VCaP (cell line): ENCODE measurements around the gene IL11RA.

Source experiments
- H3K27ac ChIP-seq: fragments of 450-650 bp; 2 replicates; pipeline ENCODE4 v1.5.1; 2017
- CTCF ChIP-seq: fragments of 450-650 bp; conservative IDR thresholded peaks from 2 replicates; pipeline ENCODE4 v1.5.1; 2017; ENCODE audit warnings: mild to moderate bottlenecking, moderate library complexity

IL11RA gene

GRCh38 chr9:34624475-34625185, 27.4 kb upstream of the IL11RA start:
- TF ChIP-seq CTCF: no peak
- no peak overlapping the region for H3K27ac ChIP-seq

- no peak for TF ChIP-seq CTCF
- H3K27ac ChIP-seq: no peak overlapping the region
Observed at GRCh38 chr9:34625186-34625486, 26.8 kb upstream of the IL11RA start.

GRCh38 chr9:34627716-34628655, 24.0 kb upstream of the IL11RA start:
- peak overlapping the region; percentile 34; the same call in 1 of the 2 replicates for H3K27ac ChIP-seq
- TF ChIP-seq CTCF: no peak

GRCh38 chr9:34628656-34629490, 23.1 kb upstream of the IL11RA start, which contains the start of gene ARID3C:
ARID3C (minus strand) TSS chr9:34629066; CDS start chr9:34628014, 1,052 bp downstream.
- peak within 1 kb of the TSS; percentile 34; the same call in 1 of the 2 replicates for H3K27ac ChIP-seq
- peak; percentile 26; the same call in 1 of the 2 replicates for TF ChIP-seq CTCF

GRCh38 chr9:34629491-34629808, 22.5 kb upstream of the IL11RA start:
- no peak overlapping the region for H3K27ac ChIP-seq
- no peak for TF ChIP-seq CTCF

GRCh38 chr9:34630402-34631154, 21.4 kb upstream of the IL11RA start:
- H3K27ac ChIP-seq: no peak overlapping the region
- TF ChIP-seq CTCF: no peak
